Fibroblast of upper back skin (primary cell): ENCODE measurements around the gene UBE2C.
"Not testable (repeated sequence)": the region's sequence is repeated elsewhere in the genome, so short reads cannot be mapped to it uniquely, and the experiment has no call there.

ENCODE experiments used
- DNase-seq: peaks from one replicate; pipeline ENCODE4 v3.0.0-alpha.2; 2013

UBE2C gene

GRCh38 chr20:45798935-45799642 is 13.4 kb upstream of the UBE2C start:
- DNase-seq, result peak; percentile 35

GRCh38 chr20:45801851-45802250 is 10.6 kb upstream of the UBE2C start:
- DNase-seq, result no peak

DNA sequence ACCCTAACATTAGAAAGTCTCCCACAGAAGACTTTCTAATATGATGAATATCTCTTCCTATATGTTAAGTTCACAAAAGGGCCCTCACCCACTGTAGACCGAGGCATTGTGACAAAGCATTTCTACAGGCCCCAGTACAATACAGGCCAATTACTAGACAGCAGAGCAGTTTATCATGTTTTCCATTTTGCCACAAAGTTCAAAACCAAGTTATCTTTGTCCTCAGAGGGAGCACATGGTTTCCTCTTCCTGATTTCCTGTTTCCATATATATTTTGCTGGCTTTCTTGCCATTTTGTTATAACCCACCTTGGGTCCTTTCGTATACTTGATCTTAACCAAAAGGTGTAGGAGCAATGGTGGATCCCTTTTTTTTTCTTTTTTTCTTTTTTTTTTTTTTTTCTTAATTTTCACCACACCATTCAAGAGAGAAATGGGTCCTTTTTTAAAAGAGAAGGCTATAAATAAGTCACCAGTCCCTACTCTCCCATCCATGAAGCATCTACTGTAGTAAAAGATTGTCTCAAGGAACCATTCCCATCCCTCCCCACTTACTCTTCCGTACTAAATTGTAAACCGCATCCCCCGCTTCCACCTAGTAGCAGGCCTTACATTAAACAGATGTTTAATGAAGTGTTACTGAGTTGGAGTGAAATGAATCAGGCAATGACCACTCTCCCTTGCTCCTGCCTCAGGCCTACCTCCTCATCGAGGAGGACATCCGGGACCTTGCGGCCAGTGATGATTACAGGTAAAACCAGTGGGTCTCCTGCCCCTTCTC is 2.1 kb upstream of the UBE2C start:
- DNase-seq, result no peak

DNA sequence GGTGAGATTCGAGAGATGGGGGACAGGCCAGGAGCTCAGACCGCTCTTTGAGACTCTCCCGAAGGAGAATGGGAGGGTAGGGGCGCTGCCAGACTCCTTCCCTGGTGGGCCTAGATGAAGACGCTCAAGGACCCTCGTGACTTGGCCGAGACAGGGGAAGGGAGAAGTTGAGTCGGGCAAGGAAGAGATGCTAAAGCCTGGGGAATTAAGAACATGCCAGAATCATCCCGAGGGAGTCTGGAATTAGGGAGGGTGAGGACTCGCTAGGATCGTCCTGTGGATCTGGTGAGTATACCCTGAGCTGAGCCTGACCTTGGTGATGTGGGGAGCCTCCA is 529 bp downstream of the UBE2C start:
- DNase-seq, result no peak

DNA sequence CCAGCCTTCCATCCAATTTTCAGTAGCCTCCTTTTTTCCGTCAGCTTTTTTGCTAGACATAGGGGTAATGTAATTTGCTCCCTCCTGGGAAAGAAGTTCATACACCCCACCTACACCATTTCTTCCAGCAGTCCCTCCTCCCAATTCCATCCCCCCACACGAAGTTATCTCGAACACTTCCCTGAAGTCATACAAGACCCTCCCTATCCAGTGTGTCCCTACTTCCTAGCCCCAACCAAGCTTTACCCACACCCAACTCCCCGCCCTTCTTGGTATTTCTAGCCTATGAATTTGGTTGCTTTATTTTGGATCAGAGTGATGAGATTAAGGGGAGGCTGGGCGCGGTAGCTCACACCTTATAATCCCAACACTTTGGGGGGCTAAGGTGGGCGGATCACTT is 1.0 kb downstream of the UBE2C start:
- DNase-seq, result no peak

DNA sequence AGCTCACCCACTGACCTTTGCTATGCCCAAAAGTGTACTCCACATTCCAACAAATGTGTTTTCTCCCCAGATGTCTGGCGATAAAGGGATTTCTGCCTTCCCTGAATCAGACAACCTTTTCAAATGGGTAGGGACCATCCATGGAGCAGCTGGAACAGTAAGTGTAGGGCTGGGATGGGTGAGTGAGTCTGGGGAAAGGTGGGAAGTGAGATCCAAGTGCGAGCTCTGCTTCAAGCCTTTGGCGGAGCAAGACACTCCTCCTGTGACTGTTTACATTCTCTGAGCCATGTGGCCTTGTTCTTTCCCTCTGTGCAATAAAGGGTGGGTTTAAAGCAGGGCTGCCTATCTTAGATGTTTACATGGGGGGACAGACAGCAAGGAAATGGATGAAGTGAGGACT is 1.9 kb downstream of the UBE2C start:
- no peak for DNase-seq

DNA sequence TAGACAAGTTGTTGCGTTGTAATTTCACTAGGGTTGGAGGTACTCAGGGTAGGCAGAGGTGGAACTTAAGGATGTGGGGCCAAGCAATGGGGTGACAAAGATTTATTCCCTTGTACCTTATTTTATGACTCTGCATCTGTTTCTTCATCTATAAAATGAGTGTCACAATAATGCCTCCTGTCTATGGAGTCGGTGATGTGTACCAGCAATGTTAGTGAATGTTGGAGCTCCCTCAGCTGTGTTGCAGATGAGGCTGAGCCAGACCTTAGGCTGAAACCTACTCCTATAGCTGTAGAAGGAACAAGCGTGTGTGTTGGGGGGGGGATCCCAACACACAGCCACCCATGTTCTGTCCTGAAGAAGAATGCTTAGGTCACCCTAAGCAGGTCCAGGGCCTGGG is 4.5 kb downstream of the UBE2C start:
- no peak for DNase-seq

DNA sequence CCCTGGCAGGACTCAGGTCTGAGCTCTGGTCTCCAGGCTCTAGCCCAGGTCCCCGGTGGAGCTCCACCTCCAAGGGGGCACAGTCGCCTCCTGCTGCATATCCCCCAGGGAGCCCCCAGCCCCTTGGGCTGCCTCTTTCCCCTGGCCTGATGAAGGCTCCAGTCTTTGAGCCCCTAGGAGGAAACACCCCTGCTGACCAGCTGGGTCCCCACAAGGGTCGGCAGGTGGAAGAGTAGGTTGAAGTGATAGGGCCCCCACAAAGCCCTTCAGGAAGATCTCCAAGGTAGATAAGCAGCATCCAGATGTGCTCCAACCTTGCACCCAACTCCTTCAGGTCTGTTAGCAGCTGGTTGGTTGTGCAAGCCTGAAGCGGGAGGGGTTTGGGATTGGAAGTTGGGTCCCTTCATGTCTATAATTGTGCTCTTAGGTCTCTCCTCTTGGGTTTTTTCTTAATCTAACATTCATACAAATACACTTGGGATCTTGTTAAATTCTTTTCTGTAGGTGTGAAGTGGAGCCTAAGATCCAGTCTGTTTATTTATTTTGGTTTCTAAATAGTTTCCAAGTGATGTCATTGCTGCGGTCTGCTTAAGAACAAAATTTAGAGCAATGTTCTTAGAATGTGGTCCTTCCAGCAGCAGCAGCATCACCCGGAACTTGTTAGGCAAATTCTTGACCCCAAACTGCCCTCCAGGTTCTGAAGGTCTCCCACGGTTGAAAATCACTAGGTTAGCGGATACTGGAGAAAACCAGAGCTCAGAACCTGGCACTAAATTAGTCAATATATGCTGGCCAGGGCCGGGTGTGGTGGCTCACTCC is 5.1 kb downstream of the UBE2C start:
- peak; percentile 40 for DNase-seq

- DNase-seq, result no peak
These were observed 5.8 kb downstream of the UBE2C start for GRCh38 chr20:45818239-45818638.

DNA sequence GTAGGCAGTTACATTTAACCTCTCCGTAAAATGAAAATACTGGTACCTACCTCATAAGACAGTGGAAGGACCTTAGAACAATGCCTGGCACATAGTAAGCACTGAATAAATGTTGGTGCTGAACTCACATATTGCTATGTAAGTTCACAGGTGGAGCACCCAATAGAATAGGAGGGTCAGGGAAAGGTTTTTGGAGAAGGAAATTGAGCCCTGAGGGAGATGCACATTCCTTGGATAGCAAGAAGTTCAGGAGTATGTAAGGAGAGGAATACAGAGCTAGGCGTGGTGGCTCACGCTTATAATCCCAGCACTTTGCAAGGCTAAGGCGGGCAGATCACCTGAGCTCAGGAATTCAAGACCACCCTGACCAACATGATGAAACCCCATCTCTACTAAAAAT is 7.0 kb downstream of the UBE2C start:
- no peak for DNase-seq

- DNase-seq, result no peak
These were observed 9.5 kb downstream of the UBE2C start for GRCh38 chr20:45821947-45822346.

GRCh38 chr20:45822857-45823256 is 10.4 kb downstream of the UBE2C start:
- no peak for DNase-seq

DNA sequence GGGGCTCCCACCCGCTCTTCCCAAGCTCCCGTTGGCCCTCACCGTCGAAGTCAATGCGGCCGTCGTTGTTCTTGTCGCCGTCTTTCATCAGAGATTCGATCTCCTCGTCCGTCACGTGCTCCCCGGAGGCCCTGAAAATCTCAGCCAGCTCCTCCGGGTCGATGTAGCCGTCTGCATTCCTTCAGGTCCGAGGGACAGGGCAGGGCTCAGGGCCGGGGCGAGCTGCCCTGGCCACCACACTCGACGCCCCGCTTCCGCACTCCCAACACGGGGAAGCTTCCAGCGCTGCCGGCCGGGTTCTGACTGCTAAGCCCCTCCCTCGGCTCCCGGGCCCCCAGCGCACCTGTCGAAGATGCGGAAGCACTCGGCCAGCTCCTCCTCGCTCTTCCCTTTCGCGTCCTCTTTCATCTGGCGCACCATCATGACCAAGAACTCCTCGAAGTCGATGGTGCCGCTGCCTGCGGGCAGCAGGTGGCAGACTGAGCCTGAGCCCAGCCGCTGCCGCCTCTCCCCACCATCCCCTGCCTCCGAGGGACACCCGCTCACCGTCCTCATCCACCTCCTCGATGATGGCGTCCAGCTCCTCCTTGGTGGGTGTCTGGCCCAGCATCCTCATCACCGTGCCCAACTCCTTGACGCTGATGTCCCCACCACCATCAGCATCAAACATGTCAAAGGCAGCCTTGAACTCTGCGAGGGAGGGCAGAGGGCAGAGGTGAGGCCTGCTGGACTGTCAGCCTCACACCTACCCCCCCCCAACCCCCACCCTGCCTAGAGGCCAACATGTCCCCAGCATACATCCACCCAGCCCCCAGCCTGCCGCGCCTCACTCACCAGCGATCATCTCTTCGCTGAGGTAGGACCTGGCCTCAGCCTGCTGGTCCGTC is 11.7 kb downstream of the UBE2C start:
- DNase-seq, result peak; percentile 40

- DNase-seq, result no peak
These were observed 14.1 kb downstream of the UBE2C start for GRCh38 chr20:45826381-45827019.

DNA sequence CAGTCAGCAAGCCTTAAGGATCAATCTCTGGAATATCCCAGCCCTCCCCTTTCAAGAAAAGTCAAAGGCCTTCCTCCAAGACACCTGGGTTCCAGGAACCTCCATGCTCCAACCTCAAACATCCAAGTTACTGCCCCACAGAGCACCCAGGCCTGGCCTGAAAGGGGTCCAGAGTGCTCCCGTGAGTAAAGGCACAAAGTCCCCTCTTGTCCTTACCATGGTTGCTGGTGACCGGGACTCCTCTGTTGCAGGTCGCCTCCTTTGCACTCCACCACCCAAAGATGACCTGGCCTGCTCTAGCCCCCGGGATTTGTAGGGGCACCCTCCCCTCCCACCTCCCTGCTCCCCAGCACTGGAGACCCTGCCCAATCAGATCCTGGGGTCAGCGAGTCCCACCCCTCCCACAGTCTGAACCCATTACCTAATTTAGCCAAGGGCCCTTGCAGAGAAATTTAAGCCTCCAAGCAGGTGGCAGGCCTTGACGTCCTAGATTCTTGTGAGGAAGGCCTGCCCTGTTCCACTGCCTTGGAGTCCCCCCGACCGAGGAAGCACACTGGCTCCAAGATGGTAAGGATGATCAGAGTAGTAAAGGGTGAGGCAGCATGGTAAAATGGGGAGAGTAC is 14.7 kb downstream of the UBE2C start, which contains the start of gene TNNC2:
TNNC2 (minus strand) TSS at position 283 of the 623 bp plus-strand sequence; CDS start at position 219, 64 bp downstream.
- DNase-seq, result no peak

GRCh38 chr20:45827712-45828111 is 15.3 kb downstream of the UBE2C start:
- DNase-seq, result no peak

GRCh38 chr20:45828589-45828988 is 16.1 kb downstream of the UBE2C start:
- DNase-seq, result no peak

- not testable (repeated sequence) for DNase-seq
These were observed 17.2 kb downstream of the UBE2C start for GRCh38 chr20:45829673-45830106.

- DNase-seq, result no peak
These were observed 20.2 kb downstream of the UBE2C start for GRCh38 chr20:45832619-45833018.

- peak; percentile 93 for DNase-seq
These were observed 20.8 kb downstream of the UBE2C start, which contains the start of gene SNX21 for GRCh38 chr20:45833030-45833882. Gene SNX21 (plus strand): TSS chr20:45833799. CDS start chr20:45833920, 121 bp downstream.
